OCI-LY3 (cell line): ENCODE data around the gene KRT84.

Experiments used
- CTCF ChIP-seq: fragments of 200-600, 300-600 bp; sonication (generic); IDR thresholded peaks from 2 replicates; pipeline ENCODE4 v1.5.1; 2014; ENCODE audit warnings: antibody characterized with exemption, low read length, low read depth
- EZH2phosphoT487 ChIP-seq: fragments of 200-600 bp; shearing (Covaris generic); IDR thresholded peaks from 2 replicates; pipeline ENCODE4 v1.6.1; 2018; ENCODE audit warnings: antibody characterized with exemption, mixed run types, low read depth

GRCh38 chr12:52426034-52426433 lies 40.6 kb upstream of the KRT84 start:
- no peak for TF ChIP-seq CTCF
- TF ChIP-seq EZH2phosphoT487 = no peak
